ENCODE measurements around the gene SLC35F1. TPM values are rescaled to one million over a fixed set of nuclear protein-coding genes. Genes with fewer than 3 reads are reported as not detected.

SLC35F1 gene
- total and polyA plus RNA-seq, 7 donors, result 0.04 to 0.32 (median 0.14) TPM; not detected in 1

DNA sequence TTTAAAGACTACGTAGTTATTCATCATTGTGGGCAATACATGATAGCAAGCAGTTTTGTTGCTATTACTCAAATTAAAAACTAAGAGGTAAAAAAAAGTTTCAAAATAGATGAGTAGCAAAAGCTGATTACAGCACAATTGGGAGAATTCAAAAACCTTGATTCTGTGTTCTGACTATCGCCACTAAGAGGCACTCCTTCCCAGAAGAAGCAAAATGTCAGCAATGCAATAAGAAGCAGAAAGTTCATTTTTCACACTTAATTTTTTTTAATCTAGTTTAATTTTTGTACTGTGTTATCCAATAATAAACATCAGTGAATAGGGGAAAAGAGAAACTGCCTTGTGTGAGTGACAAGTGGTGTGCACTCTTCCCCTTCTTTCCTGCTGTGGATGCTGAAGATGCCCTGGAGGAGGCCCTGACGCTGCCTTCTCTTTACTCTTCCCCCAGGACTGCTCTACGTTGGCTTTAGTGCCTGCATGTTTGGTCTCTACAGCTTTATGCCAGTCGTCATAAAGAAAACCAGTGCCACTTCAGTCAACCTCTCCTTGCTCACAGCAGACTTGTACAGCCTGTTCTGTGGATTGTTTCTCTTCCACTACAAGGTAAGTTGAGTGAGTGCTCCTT, 377.8 kb downstream of the SLC35F1 start:
- H3K27me3 ChIP-seq (ENCODE audit: insufficient read depth in 3 of 3, low read length in 2 of 3), result no peaks in the 10 kb centered on the region
- no peak overlapping the region for H3K4me3 ChIP-seq
- H3K9me3 ChIP-seq, result no peaks in the 10 kb centered on the region
- peak; percentile 60 for TF ChIP-seq CTCF (IDR thresholded peaks at IDR 0.05)
- peak overlapping the region; percentile 13 for H3K27ac ChIP-seq
- ATAC-seq, result peak; percentile 39 to 81 (median 57)
- no peaks in the 10 kb centered on the region for H3K36me3 ChIP-seq (ENCODE audit: insufficient read depth in 1 of 2, low read depth in 1 of 2)
- peaks cover 16% of the 10 kb centered on the region for H3K4me1 ChIP-seq
- WGBS, 3 donors, result 68 to 79% (median 68%) methylated on average over 5 of the region's 5 CpGs
- intact Hi-C loops (cut with DNase I), result loop anchor here (1.0 to 10.0 kb wide), 9 partner anchors 222 to 517 kb away; no protein-coding TSS in a partner anchor
- no peak for DNase-seq

GRCh38 chr6:118285791-118286190, 378.7 kb downstream of the SLC35F1 start:
- DNase-seq (no peak), ATAC-seq (no peak)
- H3K4me3 ChIP-seq, result no peak overlapping the region
- H3K36me3 ChIP-seq (ENCODE audit: insufficient read depth in 1 of 2, low read depth in 1 of 2), result no peaks in the 10 kb centered on the region
- peak overlapping the region; percentile 13 for H3K27ac ChIP-seq
- peaks cover 16% of the 10 kb centered on the region for H3K4me1 ChIP-seq
- WGBS, 3 donors, result 28 to 67% (median 34%) methylated on average over 1 of the region's 1 CpG
- H3K27me3 ChIP-seq (ENCODE audit: insufficient read depth in 3 of 3, low read length in 2 of 3), result no peaks in the 10 kb centered on the region
- H3K9me3 ChIP-seq, result no peaks in the 10 kb centered on the region
- no peak for TF ChIP-seq CTCF (IDR thresholded peaks at IDR 0.05)
- intact Hi-C loops (cut with DNase I), result loop anchor here (2.0 to 10.0 kb wide), 5 partner anchors 222 to 499 kb away; no protein-coding TSS in a partner anchor

- DNase-seq, result no peak
- TF ChIP-seq CTCF (IDR thresholded peaks at IDR 0.05), result no peak
- Histone ChIP-seq H3K9me3 (no peaks in the 10 kb centered on the region), H3K4me1 (peaks cover 16% of the 10 kb centered on the region), H3K4me3 (no peak overlapping the region), H3K27me3 (ENCODE audit: insufficient read depth in 3 of 3, low read length in 2 of 3) (no peaks in the 10 kb centered on the region), H3K27ac (no peak overlapping the region), H3K36me3 (ENCODE audit: insufficient read depth in 1 of 2, low read depth in 1 of 2) (no peaks in the 10 kb centered on the region)
- ATAC-seq, result no peak
- intact Hi-C loops (cut with DNase I), result loop anchor here (5.0 to 10.0 kb wide), 4 partner anchors 219 to 496 kb away; no protein-coding TSS in a partner anchor
- 54 to 62% (median 57%) methylated on average over 2 of the region's 2 CpGs for WGBS, 3 donors
Measured at GRCh38 chr6:118288355-118289124, 381.5 kb downstream of the SLC35F1 start.

DNA sequence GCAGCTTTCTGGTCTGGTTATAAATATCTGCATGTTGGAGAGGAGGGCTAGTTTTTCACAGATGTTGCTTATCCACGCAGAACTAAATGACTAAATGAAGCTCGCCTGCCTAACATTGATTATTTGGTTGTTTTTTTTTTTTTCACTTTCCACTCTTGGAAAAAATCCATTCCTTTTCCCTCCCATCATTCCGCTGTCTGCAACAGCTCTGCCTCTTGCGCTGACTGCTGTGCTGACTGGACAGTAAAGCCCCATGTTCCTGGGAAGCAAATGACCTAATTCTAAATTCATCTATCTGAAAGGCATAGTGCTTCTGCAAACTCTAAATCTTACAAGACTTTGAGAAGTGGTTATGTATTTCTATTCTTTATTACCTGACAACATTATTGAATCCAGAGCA, 385.5 kb downstream of the SLC35F1 start:
- intact Hi-C loops (cut with DNase I), result no loop called here
- Histone ChIP-seq H3K9me3 (no peaks in the 10 kb centered on the region), H3K4me1 (peaks cover 24% of the 10 kb centered on the region), H3K36me3 (ENCODE audit: insufficient read depth in 1 of 2, low read depth in 1 of 2) (no peaks in the 10 kb centered on the region), H3K27me3 (ENCODE audit: insufficient read depth in 3 of 3, low read length in 2 of 3) (no peaks in the 10 kb centered on the region), H3K4me3 (no peak overlapping the region), H3K27ac (peak overlapping the region; percentile 56)
- TF ChIP-seq CTCF (IDR thresholded peaks at IDR 0.05), result no peak
- no peak for DNase-seq
- WGBS, 3 donors, result 56 to 78% (median 72%) methylated on average over 4 of the region's 4 CpGs
- no peak for ATAC-seq
